GM23338 (cell line): ENCODE results near the gene EMILIN2. TPM values are rescaled to one million over a fixed set of nuclear protein-coding genes. Genes with fewer than 3 reads are reported as not detected.

Source experiments
- ATAC-seq: fragments of 200-7000 bp; cut with Tn5 transposase; 3 replicates; pipeline ENCODE4 v1.9.1; 2020
- DNase-seq: peaks from one replicate; pipeline ENCODE4 v3.0.0-alpha.2; 2015; ENCODE audit warnings: low spot score
- H2AFZ ChIP-seq: fragments of 200-600 bp; sonication (generic); 2 replicates; pipeline ENCODE4 v1.8.0; 2016; ENCODE audit warnings: antibody characterized with exemption, mild to moderate bottlenecking, moderate library complexity
- H3F3A ChIP-seq: fragments of 200-600 bp; sonication (generic); replicated peaks from 2 replicates; pipeline ENCODE4 v1.8.0; 2017; ENCODE audit warnings: antibody characterized with exemption, mixed run types, low read depth
- H3K27ac ChIP-seq: fragments of 200-600 bp; sonication (generic); 2 replicates; pipeline ENCODE4 v1.6.1; 2016; ENCODE audit warnings: low read depth
- H3K27me3 ChIP-seq: fragments of 200-600 bp; sonication (generic); 2 replicates; pipeline ENCODE4 v1.8.0; 2016; ENCODE audit warnings: mild to moderate bottlenecking, mixed run types, moderate library complexity; ENCODE audit not compliant: insufficient read depth
- H3K36me3 ChIP-seq: fragments of 200-600 bp; sonication (generic); 2 replicates; pipeline ENCODE4 v1.8.0; 2016; ENCODE audit warnings: mild to moderate bottlenecking; ENCODE audit not compliant: insufficient read depth
- H3K4me1 ChIP-seq: fragments of 200-600 bp; sonication (generic); 2 replicates; pipeline ENCODE4 v1.8.0; 2016; ENCODE audit warnings: mild to moderate bottlenecking, moderate library complexity; ENCODE audit not compliant: insufficient read depth
- H3K4me2 ChIP-seq: fragments of 200-600 bp; sonication (generic); 2 replicates; pipeline ENCODE4 v1.7.1; 2017; ENCODE audit warnings: mixed run types
- H3K4me3 ChIP-seq: fragments of 200-600 bp; sonication (generic); 2 replicates; pipeline ENCODE4 v1.6.1; 2016; ENCODE audit warnings: mixed run types
- H3K79me2 ChIP-seq: fragments of 200-600 bp; sonication (generic); replicated peaks from 2 replicates; pipeline ENCODE4 v1.8.0; 2017; ENCODE audit warnings: mild to moderate bottlenecking; ENCODE audit not compliant: insufficient read depth
- H3K9me2 ChIP-seq: fragments of 200-600 bp; sonication (generic); 2 replicates; pipeline ENCODE4 v1.8.0; 2017; ENCODE audit not compliant: insufficient read depth
- H4K20me1 ChIP-seq: fragments of 200-600 bp; sonication (generic); replicated peaks from 2 replicates; pipeline ENCODE4 v1.8.0; 2017; ENCODE audit warnings: mild to moderate bottlenecking; ENCODE audit not compliant: insufficient read depth
- H3K27ac Mint-ChIP-seq: 2 replicates; pipeline ENCODE4 v1.8.0; 2020; ENCODE audit warnings: inconsistent platforms, mild to moderate bottlenecking, moderate library complexity, mixed read lengths
- H3K27me3 Mint-ChIP-seq: 3 replicates; pipeline ENCODE4 v1.8.0; 2022; ENCODE audit warnings: low read depth, mild to moderate bottlenecking, moderate library complexity, mixed read lengths, inconsistent platforms; ENCODE audit not compliant: insufficient read depth, poor library complexity
- H3K36me3 Mint-ChIP-seq: 3 replicates; pipeline ENCODE4 v1.8.0; 2021; ENCODE audit warnings: low read depth, mild to moderate bottlenecking, inconsistent platforms, moderate library complexity, mixed read lengths
- H3K4me1 Mint-ChIP-seq: 3 replicates; pipeline ENCODE4 v1.8.0; 2020; ENCODE audit warnings: mild to moderate bottlenecking, inconsistent platforms, mixed read lengths
- H3K4me3 Mint-ChIP-seq: 3 replicates; pipeline ENCODE4 v1.8.0; 2021; ENCODE audit warnings: moderate library complexity, mild to moderate bottlenecking, inconsistent platforms, mixed read lengths
- H3K9me3 Mint-ChIP-seq: 3 replicates; pipeline ENCODE4 v1.8.0; 2020; ENCODE audit warnings: moderate library complexity, mild to moderate bottlenecking, inconsistent platforms, mixed read lengths
- CREB1 ChIP-seq: fragments of 250-450 bp; sonication (Bioruptor Pico); IDR thresholded peaks from 2 replicates; pipeline ENCODE4 v1.5.0; 2020; ENCODE audit warnings: low read depth, mild to moderate bottlenecking, moderate library complexity
- CTCF ChIP-seq, 2 experiments: fragments of 200-600 bp in 1 of 2; sonication (generic) in 1 of 2; conservative IDR thresholded peaks; 2 replicates each; pipeline versions ENCODE4 v1.5.1 to v1.6.1; 2016 to 2017; ENCODE audit warnings: antibody characterized with exemption in 2 of 2, low read depth in 2 of 2, mild to moderate bottlenecking in 2 of 2, moderate library complexity in 1 of 2
- EZH2phosphoT487 ChIP-seq: fragments of 200-600 bp; sonication (generic); IDR thresholded peaks from one replicate; pipeline ENCODE4 v1.8.1; 2018; ENCODE audit warnings: antibody characterized with exemption; ENCODE audit not compliant: unreplicated experiment
- JUNB ChIP-seq: IDR thresholded peaks from one replicate; pipeline ENCODE4 v1.6.1; 2016; ENCODE audit warnings: antibody characterized with exemption; ENCODE audit not compliant: unreplicated experiment
- NANOG ChIP-seq: IDR thresholded peaks from 2 replicates; pipeline ENCODE4 v1.6.1; 2016; ENCODE audit warnings: antibody characterized with exemption, borderline replicate concordance
- POLR2AphosphoS5 ChIP-seq: IDR thresholded peaks from 2 replicates; pipeline ENCODE4 v1.6.1; 2016; ENCODE audit warnings: antibody characterized with exemption, low read depth
- REST ChIP-seq: IDR thresholded peaks from one replicate; pipeline ENCODE4 v1.6.1; 2018; ENCODE audit warnings: antibody characterized with exemption; ENCODE audit not compliant: unreplicated experiment
- ZNF114 ChIP-seq: fragments of 250-450 bp; sonication (Bioruptor Pico); IDR thresholded peaks from 2 replicates; pipeline ENCODE4 v1.5.0; 2020; ENCODE audit warnings: mild to moderate bottlenecking, moderate library complexity
- ZNF331 ChIP-seq: fragments of 250-450 bp; sonication (Bioruptor Pico); IDR thresholded peaks from 2 replicates; pipeline ENCODE4 v1.5.0; 2020; ENCODE audit warnings: low read depth, mild to moderate bottlenecking, moderate library complexity
- ZNF462 ChIP-seq: fragments of 250-450 bp; sonication (Bioruptor Pico); IDR thresholded peaks from 2 replicates; pipeline ENCODE4 v1.5.0; 2020; ENCODE audit warnings: mild to moderate bottlenecking, moderate library complexity
- polyA plus RNA-seq: library from polyadenylated mRNA; unstranded; fragments of >200 nt; fragmentation: Nextera tagmentation; extraction: Ambion mirVana; gene quantifications from 2 replicates; pipeline ENCODE4 v1.2.1, GENCODE V29; 2016
- total RNA-seq: library from RNA; depleted of rRNA; stranded (reverse); fragments of >200 nt; shearing (Covaris generic); gene quantifications from 2 replicates; pipeline ENCODE4 v1.2.3, GENCODE V29; 2014

EMILIN2 gene
- total and polyA plus RNA-seq, 2 experiments from 2014 or later, result 3.0 to 11.6 TPM

GRCh38 chr18:2920027-2920426 lies 73.2 kb downstream of the EMILIN2 start:
- TF ChIP-seq NANOG, result no peak
- no peak for TF ChIP-seq ZNF114 (CRISPR knock-in tag)
- TF ChIP-seq ZNF462, result no peak
- H3K27me3 ChIP-seq, result no peaks in the 10 kb centered on the region
- peaks cover 57% of the 10 kb centered on the region for H3K36me3 Mint-ChIP-seq
- H3K4me1 ChIP-seq, result peaks cover 13% of the 10 kb centered on the region
- H3K4me3 Mint-ChIP-seq, result no peak overlapping the region
- no peak for ATAC-seq
- no peak overlapping the region for H3K27ac Mint-ChIP-seq
- no peaks in the 10 kb centered on the region for H3F3A ChIP-seq
- peaks cover 33% of the 10 kb centered on the region for H3K4me1 Mint-ChIP-seq
- no peak for DNase-seq
- no peak overlapping the region for H2AFZ ChIP-seq
- no peaks in the 10 kb centered on the region for H3K9me3 Mint-ChIP-seq
- H3K27me3 Mint-ChIP-seq, result peaks cover 2% of the 10 kb centered on the region
- H3K36me3 ChIP-seq, result no peaks in the 10 kb centered on the region; the same call in 1 of the 2 replicates
- H3K79me2 ChIP-seq, result no peaks in the 10 kb centered on the region
- no peaks in the 10 kb centered on the region for H4K20me1 ChIP-seq
- H3K4me3 ChIP-seq, result no peak overlapping the region
- H3K9me2 ChIP-seq, result no peaks in the 10 kb centered on the region
- H3K4me2 ChIP-seq, result no peak overlapping the region
- no peak overlapping the region for H3K27ac ChIP-seq

- Mint-ChIP-seq H3K27me3 (peaks cover 2% of the 10 kb centered on the region), H3K9me3 (no peaks in the 10 kb centered on the region), H3K27ac (no peak overlapping the region), H3K4me3 (no peak overlapping the region), H3K4me1 (peaks cover 28% of the 10 kb centered on the region), H3K36me3 (peaks cover 58% of the 10 kb centered on the region)
- no peaks in the 10 kb centered on the region for H3K27me3 ChIP-seq
- no peaks in the 10 kb centered on the region for H3K79me2 ChIP-seq
- no peaks in the 10 kb centered on the region for H3F3A ChIP-seq
- ATAC-seq, result no peak
- H3K4me2 ChIP-seq, result no peak overlapping the region
- DNase-seq, result no peak
- H3K4me3 ChIP-seq, result no peak overlapping the region
- peaks cover 10% of the 10 kb centered on the region for H3K4me1 ChIP-seq
- no peak overlapping the region for H2AFZ ChIP-seq
- no peaks in the 10 kb centered on the region; the same call in 1 of the 2 replicates for H3K36me3 ChIP-seq
- no peaks in the 10 kb centered on the region for H3K9me2 ChIP-seq
- no peaks in the 10 kb centered on the region for H4K20me1 ChIP-seq
- H3K27ac ChIP-seq, result no peak overlapping the region
- TF ChIP-seq JUNB, result no peak
- no peak for TF ChIP-seq REST
- no peak for TF ChIP-seq NANOG
- TF ChIP-seq CTCF (conservative IDR thresholded peaks at IDR 0.05; ENCODE audit: low read depth in 2 of 2), result no peak
- TF ChIP-seq CREB1 (CRISPR knock-in tag), result no peak
- TF ChIP-seq EZH2phosphoT487, result no peak
- TF ChIP-seq ZNF331 (CRISPR knock-in tag), result no peak
- TF ChIP-seq POLR2AphosphoS5, result no peak
Measured at GRCh38 chr18:2920546-2921343, 73.9 kb downstream of the EMILIN2 start.
